T-helper 1 cell treated with Interleukin-12 subunit alpha and Interleukin-12 subunit beta and Interleukin-4 antibody, amounts not matched to agents 30 ng/mL and 1 ng/mL, for 36 hours (primary cell): ENCODE measurements around the gene LMF1. TPM values are rescaled to one million over a fixed set of nuclear protein-coding genes. Genes with fewer than 3 reads are reported as not detected.
"Not testable (repeated sequence)": the region's sequence is repeated elsewhere in the genome, so short reads cannot be mapped to it uniquely, and the experiment has no call there.

Experiments used
- intact Hi-C: fragments of 100-400 bp; cut with micrococcal nuclease; formaldehyde crosslinking; loops from one replicate; pipeline ENCODE4 v1.15.1; 2024
- total RNA-seq: library from RNA; stranded (reverse); gene quantifications from 2 replicates; pipeline ENCODE4 v1.2.3, GENCODE V29; 2022

Gene LMF1
- total RNA-seq, 1 donor from 2014 or later, result 19.1 TPM

GRCh38 chr16:898761-899682, 71.8 kb downstream of the LMF1 start:
- intact Hi-C loops, result no loop called here

- intact Hi-C loops, result no loop called here
Observed at GRCh38 chr16:898216-898615, 72.6 kb downstream of the LMF1 start.

GRCh38 chr16:897701-898100, 73.1 kb downstream of the LMF1 start:
- intact Hi-C loops, result no loop called here

GRCh38 chr16:897200-897543, 73.6 kb downstream of the LMF1 start:
- intact Hi-C loops, result no loop called here

GRCh38 chr16:896261-897199, 74.3 kb downstream of the LMF1 start:
- intact Hi-C loops, result no loop called here

GRCh38 chr16:895371-895770, 75.4 kb downstream of the LMF1 start:
- intact Hi-C loops, result no loop called here

GRCh38 chr16:894841-895240, 75.9 kb downstream of the LMF1 start:
- intact Hi-C loops, result no loop called here

GRCh38 chr16:894136-894535, 76.6 kb downstream of the LMF1 start:
- intact Hi-C loops, result no loop called here

- intact Hi-C loops, result no loop called here
Observed at GRCh38 chr16:893360-893759, 77.4 kb downstream of the LMF1 start.

GRCh38 chr16:892536-893255, 78.1 kb downstream of the LMF1 start:
- intact Hi-C loops, result no loop called here

- intact Hi-C loops, result no loop called here
Observed at GRCh38 chr16:892006-892405, 78.8 kb downstream of the LMF1 start.

- intact Hi-C loops, result no loop called here
Observed at GRCh38 chr16:891353-891740, 79.4 kb downstream of the LMF1 start.

GRCh38 chr16:890716-891352, 80.0 kb downstream of the LMF1 start:
- intact Hi-C loops, result no loop called here

GRCh38 chr16:890217-890616, 80.6 kb downstream of the LMF1 start:
- intact Hi-C loops, result no loop called here

GRCh38 chr16:889586-889985, 81.2 kb downstream of the LMF1 start:
- intact Hi-C loops, result no loop called here

GRCh38 chr16:888901-889570, 81.7 kb downstream of the LMF1 start:
- intact Hi-C loops, result no loop called here

- intact Hi-C loops, result not testable (repeated sequence)
Observed at GRCh38 chr16:888456-888855, 82.3 kb downstream of the LMF1 start.

- intact Hi-C loops, result no loop called here
Observed at GRCh38 chr16:887846-888245, 82.9 kb downstream of the LMF1 start.

- intact Hi-C loops, result no loop called here
Observed at GRCh38 chr16:886802-887731, 83.7 kb downstream of the LMF1 start.
